GM21825 (cell line): Measurements from ENCODE around the gene KCNMB2.

Experiments
- ATAC-seq: cut with Tn5 transposase; IDR thresholded peaks from one replicate; pipeline ENCODE4 v1.9.1; 2021; ENCODE audit warnings: mild to moderate bottlenecking, moderate library complexity; ENCODE audit not compliant: unreplicated experiment

KCNMB2 gene

GRCh38 chr3:178567611-178568010, 31.4 kb downstream of the KCNMB2 start:
- no peak for ATAC-seq

GRCh38 chr3:178568155-178568731, 32.0 kb downstream of the KCNMB2 start:
- no peak for ATAC-seq

- ATAC-seq: no peak
Measured at GRCh38 chr3:178568911-178569310, 32.7 kb downstream of the KCNMB2 start.

GRCh38 chr3:178569826-178570225, 33.6 kb downstream of the KCNMB2 start:
- ATAC-seq: no peak

- no peak for ATAC-seq
Measured at GRCh38 chr3:178583963-178584575, 47.8 kb downstream of the KCNMB2 start.

- ATAC-seq: no peak
Measured at GRCh38 chr3:178584722-178585380, 48.6 kb downstream of the KCNMB2 start.

- ATAC-seq: no peak
Measured at GRCh38 chr3:178585454-178585853, 49.2 kb downstream of the KCNMB2 start.

- no peak for ATAC-seq
Measured at GRCh38 chr3:178586076-178586475, 49.8 kb downstream of the KCNMB2 start.

GRCh38 chr3:178588628-178589027, 52.4 kb downstream of the KCNMB2 start:
- ATAC-seq: no peak

- no peak for ATAC-seq
Measured at GRCh38 chr3:178593786-178594185, 57.5 kb downstream of the KCNMB2 start.

GRCh38 chr3:178597371-178597770, 61.1 kb downstream of the KCNMB2 start:
- no peak for ATAC-seq

GRCh38 chr3:178602856-178603255, 66.6 kb downstream of the KCNMB2 start:
- no peak for ATAC-seq

GRCh38 chr3:178603735-178604134, 67.5 kb downstream of the KCNMB2 start:
- ATAC-seq: no peak

- no peak for ATAC-seq
Measured at GRCh38 chr3:178618197-178618596, 82.0 kb downstream of the KCNMB2 start.

GRCh38 chr3:178618896-178619295, 82.7 kb downstream of the KCNMB2 start:
- ATAC-seq: no peak

GRCh38 chr3:178623666-178624255, 87.5 kb downstream of the KCNMB2 start:
- no peak for ATAC-seq

- ATAC-seq: no peak
Measured at GRCh38 chr3:178624276-178624675, 88.0 kb downstream of the KCNMB2 start.

GRCh38 chr3:178625053-178625600, 88.9 kb downstream of the KCNMB2 start:
- no peak for ATAC-seq

GRCh38 chr3:178628037-178628436, 91.8 kb downstream of the KCNMB2 start:
- no peak for ATAC-seq

- ATAC-seq: no peak
Measured at GRCh38 chr3:178629430-178630178, 93.4 kb downstream of the KCNMB2 start.

GRCh38 chr3:178631950-178632349, 95.7 kb downstream of the KCNMB2 start:
- no peak for ATAC-seq
